GM12878 (cell line): ENCODE measurements around the gene PASK.

Experiments used
- ATF7 ChIP-seq: fragments of 450-650 bp; IDR thresholded peaks from 2 replicates; pipeline ENCODE4 v1.6.1; 2016; ENCODE audit warnings: low read depth, mild to moderate bottlenecking
- BRCA1 ChIP-seq: IDR thresholded peaks from 2 replicates; pipeline ENCODE4 v1.6.1; 2011; ENCODE audit warnings: low read depth, low read length, improper control_type of control experiment
- EZH2 ChIP-seq: IDR thresholded peaks from 2 replicates; pipeline ENCODE4 v1.6.1; 2012; ENCODE audit warnings: low read depth, mild to moderate bottlenecking, control low read depth, inconsistent platforms, low read length, borderline replicate concordance; ENCODE audit not compliant: control insufficient read depth
- HDGF ChIP-seq: fragments of 450-650 bp; IDR thresholded peaks from 2 replicates; pipeline ENCODE4 v1.6.1; 2016; ENCODE audit warnings: antibody characterized with exemption
- JUNB ChIP-seq: IDR thresholded peaks from 2 replicates; pipeline ENCODE4 v1.6.1; 2016; ENCODE audit warnings: antibody characterized with exemption, mild to moderate bottlenecking
- POLR2A ChIP-seq: IDR thresholded peaks from 2 replicates; pipeline ENCODE4 v1.6.1; 2011; ENCODE audit warnings: low read depth, mild to moderate bottlenecking, low read length
- RELA ChIP-seq: fragments of 450-650 bp; IDR thresholded peaks from 2 replicates; pipeline ENCODE4 v1.8.0; 2014; ENCODE audit warnings: borderline replicate concordance; ENCODE audit not compliant: partially characterized antibody
- SMC3 ChIP-seq: IDR thresholded peaks from 2 replicates; pipeline ENCODE4 v1.6.1; 2011; ENCODE audit warnings: low read length, improper control_type of control experiment, borderline replicate concordance
- SREBF2 ChIP-seq: IDR thresholded peaks from 2 replicates; pipeline ENCODE4 v1.6.1; 2012; ENCODE audit warnings: mild to moderate bottlenecking, low read length
- TF ChIP-seq, protein P1 (sequence below), 3 experiments: IDR thresholded peaks in 2 of 3; conservative IDR thresholded peaks in 1 of 3; 2 replicates each; pipeline ENCODE4 v1.5.1; 2011; ENCODE audit warnings: low read depth in 3 of 3, low read length in 3 of 3, mild to moderate bottlenecking in 3 of 3, control low read depth in 2 of 3, moderate library complexity in 2 of 3, inconsistent platforms in 1 of 3, mixed read lengths in 1 of 3; ENCODE audit not compliant: control insufficient read depth in 2 of 3, insufficient read depth in 1 of 3; ENCODE audit errors: extremely low read depth in 1 of 3
- TF ChIP-seq, protein P2 (sequence below): IDR thresholded peaks from 2 replicates; pipeline ENCODE4 v1.6.1; 2012; ENCODE audit warnings: low read depth, low read length, improper control_type of control experiment

DNA sequence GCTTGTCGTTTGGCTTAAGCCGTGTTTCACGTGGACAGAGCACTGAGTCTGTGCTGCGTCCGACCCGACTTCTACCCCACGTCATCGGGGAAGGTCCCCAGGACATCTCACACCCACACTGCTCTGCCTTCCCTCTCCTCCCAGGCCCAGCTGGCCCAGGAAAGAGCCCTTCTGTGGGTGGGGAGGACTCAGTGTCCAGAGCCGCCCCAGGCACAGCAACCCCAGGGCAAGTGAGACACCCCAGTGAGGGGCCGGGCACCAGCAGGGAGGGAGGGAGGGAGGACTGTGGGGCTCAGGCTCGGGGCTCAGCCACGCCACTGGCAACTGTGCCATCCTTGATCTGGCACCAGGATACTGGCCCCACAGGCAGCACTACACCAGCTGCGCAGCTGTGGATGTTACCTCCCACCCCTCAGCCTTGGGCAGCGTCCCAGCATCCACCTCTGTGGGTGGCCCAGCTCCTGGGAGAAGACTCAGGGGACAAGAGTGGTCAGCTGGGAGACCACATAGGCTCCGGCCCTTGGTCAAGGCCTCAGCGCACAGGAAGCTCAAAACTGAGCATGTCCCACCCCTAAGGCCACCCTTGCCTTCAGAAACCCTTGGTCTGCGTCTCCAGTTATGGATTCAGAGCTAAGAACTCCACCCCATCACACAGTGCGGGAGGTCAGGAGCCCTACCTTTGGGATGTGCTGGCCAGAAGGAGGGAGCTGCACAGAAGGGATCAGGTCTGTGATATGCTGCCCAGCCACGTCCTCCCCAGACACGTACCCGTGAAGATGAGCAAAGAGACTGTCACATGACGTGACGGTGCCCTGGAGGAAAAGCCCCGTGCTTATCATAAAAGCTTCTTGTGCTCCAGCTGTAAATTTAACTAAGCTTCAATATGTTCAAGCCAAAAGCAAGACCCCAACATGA lies 11.7 kb downstream of the PASK start:
- TF ChIP-seq, protein P1, sequence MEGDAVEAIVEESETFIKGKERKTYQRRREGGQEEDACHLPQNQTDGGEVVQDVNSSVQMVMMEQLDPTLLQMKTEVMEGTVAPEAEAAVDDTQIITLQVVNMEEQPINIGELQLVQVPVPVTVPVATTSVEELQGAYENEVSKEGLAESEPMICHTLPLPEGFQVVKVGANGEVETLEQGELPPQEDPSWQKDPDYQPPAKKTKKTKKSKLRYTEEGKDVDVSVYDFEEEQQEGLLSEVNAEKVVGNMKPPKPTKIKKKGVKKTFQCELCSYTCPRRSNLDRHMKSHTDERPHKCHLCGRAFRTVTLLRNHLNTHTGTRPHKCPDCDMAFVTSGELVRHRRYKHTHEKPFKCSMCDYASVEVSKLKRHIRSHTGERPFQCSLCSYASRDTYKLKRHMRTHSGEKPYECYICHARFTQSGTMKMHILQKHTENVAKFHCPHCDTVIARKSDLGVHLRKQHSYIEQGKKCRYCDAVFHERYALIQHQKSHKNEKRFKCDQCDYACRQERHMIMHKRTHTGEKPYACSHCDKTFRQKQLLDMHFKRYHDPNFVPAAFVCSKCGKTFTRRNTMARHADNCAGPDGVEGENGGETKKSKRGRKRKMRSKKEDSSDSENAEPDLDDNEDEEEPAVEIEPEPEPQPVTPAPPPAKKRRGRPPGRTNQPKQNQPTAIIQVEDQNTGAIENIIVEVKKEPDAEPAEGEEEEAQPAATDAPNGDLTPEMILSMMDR (IDR thresholded peaks at IDR 0.05 in 2 of 3, conservative IDR thresholded peaks at IDR 0.05 in 1 of 3; ENCODE audit: control insufficient read depth in 2 of 3, extremely low read depth in 1 of 3, insufficient read depth in 1 of 3, low read depth in 3 of 3, low read length in 3 of 3), result no peak
- TF ChIP-seq EZH2 (no peak), BRCA1 (no peak), ATF7 (no peak), POLR2A (no peak), HDGF (no peak), SMC3 (no peak), JUNB (no peak), RELA (no peak), SREBF2 (no peak)
- TF ChIP-seq, protein P2, sequence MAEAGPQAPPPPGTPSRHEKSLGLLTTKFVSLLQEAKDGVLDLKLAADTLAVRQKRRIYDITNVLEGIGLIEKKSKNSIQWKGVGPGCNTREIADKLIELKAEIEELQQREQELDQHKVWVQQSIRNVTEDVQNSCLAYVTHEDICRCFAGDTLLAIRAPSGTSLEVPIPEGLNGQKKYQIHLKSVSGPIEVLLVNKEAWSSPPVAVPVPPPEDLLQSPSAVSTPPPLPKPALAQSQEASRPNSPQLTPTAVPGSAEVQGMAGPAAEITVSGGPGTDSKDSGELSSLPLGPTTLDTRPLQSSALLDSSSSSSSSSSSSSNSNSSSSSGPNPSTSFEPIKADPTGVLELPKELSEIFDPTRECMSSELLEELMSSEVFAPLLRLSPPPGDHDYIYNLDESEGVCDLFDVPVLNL, result no peak
